ENCODE data around the gene ENPP4. TPM values are rescaled to one million over a fixed set of nuclear protein-coding genes. Genes with fewer than 3 reads are reported as not detected.

ENPP4 gene
- total RNA-seq, 1 experiment from 2014 or later: 16.7 TPM

GRCh38 chr6:46099952-46100351, 29.8 kb upstream of the ENPP4 start:
- intact Hi-C loops (cut with micrococcal nuclease; ENCODE audit: unreplicated experiment): no loop called here
- H3K36me3 Mint-ChIP-seq (ENCODE audit: insufficient read depth, unreplicated experiment): peaks cover 5% of the 10 kb centered on the region
- no peak for DNase-seq
- no TSS peak for BruUV-seq (replicated peaks)
- H3K4me1 Mint-ChIP-seq (ENCODE audit: low read depth, unreplicated experiment): peaks cover 31% of the 10 kb centered on the region
- TF ChIP-seq CTCF (IDR thresholded peaks at IDR 0.05; ENCODE audit: unreplicated experiment): no peak
- H3K27ac Mint-ChIP-seq (ENCODE audit: unreplicated experiment): no peak overlapping the region
- CTCF ChIA-PET: no interaction called here
- H3K9me3 Mint-ChIP-seq (ENCODE audit: low read depth, unreplicated experiment): no peaks in the 10 kb centered on the region
- H3K4me3 Mint-ChIP-seq (ENCODE audit: low read depth, unreplicated experiment): no peak overlapping the region
- H3K27me3 Mint-ChIP-seq (ENCODE audit: unreplicated experiment): no peaks in the 10 kb centered on the region

- TF ChIP-seq CTCF (IDR thresholded peaks at IDR 0.05; ENCODE audit: unreplicated experiment): no peak
- Mint-ChIP-seq H3K4me1 (ENCODE audit: low read depth, unreplicated experiment) (peaks cover 29% of the 10 kb centered on the region), H3K36me3 (ENCODE audit: insufficient read depth, unreplicated experiment) (peaks cover 5% of the 10 kb centered on the region), H3K9me3 (ENCODE audit: low read depth, unreplicated experiment) (no peaks in the 10 kb centered on the region), H3K4me3 (ENCODE audit: low read depth, unreplicated experiment) (no peak overlapping the region), H3K27ac (ENCODE audit: unreplicated experiment) (no peak overlapping the region), H3K27me3 (ENCODE audit: unreplicated experiment) (no peaks in the 10 kb centered on the region)
- DNase-seq: no peak
- intact Hi-C loops (cut with micrococcal nuclease; ENCODE audit: unreplicated experiment): no loop called here
- CTCF ChIA-PET: no interaction called here
- BruUV-seq (replicated peaks): no TSS peak
These were observed 27.7 kb upstream of the ENPP4 start for GRCh38 chr6:46102123-46102522.

GRCh38 chr6:46103441-46104115, 26.2 kb upstream of the ENPP4 start:
- Mint-ChIP-seq H3K4me3 (ENCODE audit: low read depth, unreplicated experiment) (no peak overlapping the region), H3K9me3 (ENCODE audit: low read depth, unreplicated experiment) (no peaks in the 10 kb centered on the region), H3K36me3 (ENCODE audit: insufficient read depth, unreplicated experiment) (no peaks in the 10 kb centered on the region), H3K27me3 (ENCODE audit: unreplicated experiment) (no peaks in the 10 kb centered on the region), H3K27ac (ENCODE audit: unreplicated experiment) (no peak overlapping the region), H3K4me1 (ENCODE audit: low read depth, unreplicated experiment) (peaks cover 15% of the 10 kb centered on the region)
- TF ChIP-seq CTCF (IDR thresholded peaks at IDR 0.05; ENCODE audit: unreplicated experiment): peak; percentile 19
- CTCF ChIA-PET: no interaction called here
- intact Hi-C loops (cut with micrococcal nuclease; ENCODE audit: unreplicated experiment): no loop called here
- DNase-seq: peak; percentile 9
- no TSS peak for BruUV-seq (replicated peaks)

DNA sequence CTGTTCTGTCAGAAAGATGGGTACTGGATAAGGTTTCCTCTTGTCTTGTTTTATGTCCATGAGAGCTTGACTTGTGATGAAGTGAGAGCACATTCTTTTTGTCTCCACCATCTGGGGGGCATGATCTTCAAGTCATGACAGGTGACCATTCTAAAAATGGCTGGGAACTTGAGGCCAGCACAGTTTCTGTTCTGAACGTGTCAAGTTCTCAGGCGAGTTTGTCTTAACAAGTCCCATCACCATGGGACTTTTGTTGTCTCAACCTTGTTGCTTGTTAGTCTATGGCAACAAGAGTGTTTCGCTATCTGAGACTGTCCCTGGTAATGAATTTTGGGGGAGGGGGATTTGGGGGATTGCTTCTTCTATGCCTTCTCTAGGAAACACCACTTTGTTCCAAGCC, 25.6 kb upstream of the ENPP4 start:
- no TSS peak for BruUV-seq (replicated peaks)
- no peak for DNase-seq
- CTCF ChIA-PET: no interaction called here
- H3K4me1 Mint-ChIP-seq (ENCODE audit: low read depth, unreplicated experiment): peaks cover 9% of the 10 kb centered on the region
- no peaks in the 10 kb centered on the region for H3K27me3 Mint-ChIP-seq (ENCODE audit: unreplicated experiment)
- H3K27ac Mint-ChIP-seq (ENCODE audit: unreplicated experiment): no peak overlapping the region
- no peak for TF ChIP-seq CTCF (IDR thresholded peaks at IDR 0.05; ENCODE audit: unreplicated experiment)
- no peaks in the 10 kb centered on the region for H3K36me3 Mint-ChIP-seq (ENCODE audit: insufficient read depth, unreplicated experiment)
- H3K4me3 Mint-ChIP-seq (ENCODE audit: low read depth, unreplicated experiment): no peak overlapping the region
- no peaks in the 10 kb centered on the region for H3K9me3 Mint-ChIP-seq (ENCODE audit: low read depth, unreplicated experiment)
- intact Hi-C loops (cut with micrococcal nuclease; ENCODE audit: unreplicated experiment): no loop called here
